HL-60 (cell line): Measurements from ENCODE around the gene ABCA10.

Experiments used
- GABPA ChIP-seq: IDR thresholded peaks from 2 replicates; pipeline ENCODE4 v1.6.1; 2012; ENCODE audit warnings: low read depth
- POLR2AphosphoS5 ChIP-seq: IDR thresholded peaks from 2 replicates; pipeline ENCODE4 v1.6.1; 2012; ENCODE audit warnings: low read depth
- TF ChIP-seq, protein P1 (sequence below): IDR thresholded peaks from one replicate; pipeline ENCODE4 v1.5.1; 2011; ENCODE audit warnings: low read length, control low read depth, inconsistent platforms; ENCODE audit not compliant: insufficient read depth

DNA sequence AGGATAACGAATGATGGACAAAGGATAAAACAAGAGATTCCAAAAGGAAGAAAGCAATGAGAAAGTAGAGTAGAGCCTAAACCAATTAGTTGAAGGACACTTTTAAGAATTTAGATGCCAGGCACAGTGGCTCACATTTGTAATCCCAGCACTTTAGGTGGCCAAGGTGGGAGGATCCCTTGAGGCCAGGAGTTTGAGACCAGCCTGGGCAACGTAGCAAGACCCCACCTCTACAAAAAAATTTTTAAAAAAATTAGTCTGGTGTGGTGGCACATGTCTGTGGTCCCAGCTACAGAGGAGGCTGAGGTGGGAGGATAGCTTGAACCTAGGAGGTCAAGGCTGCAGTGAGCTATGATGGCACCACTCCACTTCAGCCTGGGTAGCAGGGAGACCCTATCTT is 20.0 kb downstream of the ABCA10 start:
- TF ChIP-seq, protein P1, sequence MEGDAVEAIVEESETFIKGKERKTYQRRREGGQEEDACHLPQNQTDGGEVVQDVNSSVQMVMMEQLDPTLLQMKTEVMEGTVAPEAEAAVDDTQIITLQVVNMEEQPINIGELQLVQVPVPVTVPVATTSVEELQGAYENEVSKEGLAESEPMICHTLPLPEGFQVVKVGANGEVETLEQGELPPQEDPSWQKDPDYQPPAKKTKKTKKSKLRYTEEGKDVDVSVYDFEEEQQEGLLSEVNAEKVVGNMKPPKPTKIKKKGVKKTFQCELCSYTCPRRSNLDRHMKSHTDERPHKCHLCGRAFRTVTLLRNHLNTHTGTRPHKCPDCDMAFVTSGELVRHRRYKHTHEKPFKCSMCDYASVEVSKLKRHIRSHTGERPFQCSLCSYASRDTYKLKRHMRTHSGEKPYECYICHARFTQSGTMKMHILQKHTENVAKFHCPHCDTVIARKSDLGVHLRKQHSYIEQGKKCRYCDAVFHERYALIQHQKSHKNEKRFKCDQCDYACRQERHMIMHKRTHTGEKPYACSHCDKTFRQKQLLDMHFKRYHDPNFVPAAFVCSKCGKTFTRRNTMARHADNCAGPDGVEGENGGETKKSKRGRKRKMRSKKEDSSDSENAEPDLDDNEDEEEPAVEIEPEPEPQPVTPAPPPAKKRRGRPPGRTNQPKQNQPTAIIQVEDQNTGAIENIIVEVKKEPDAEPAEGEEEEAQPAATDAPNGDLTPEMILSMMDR = no peak
- no peak for TF ChIP-seq POLR2AphosphoS5
- TF ChIP-seq GABPA = no peak
